ENCODE data around the gene COLEC11. TPM values are rescaled to one million over a fixed set of nuclear protein-coding genes. Genes with fewer than 3 reads are reported as not detected.

Gene COLEC11
- total and polyA plus RNA-seq, 12 donors = 16.8 to 155 (median 69.3) TPM

GRCh38 chr2:3628800-3629199 lies 33.9 kb downstream of the COLEC11 start:
- no peak for TF ChIP-seq POLR2A (IDR thresholded peaks at IDR 0.05)
- TF ChIP-seq, protein P1, sequence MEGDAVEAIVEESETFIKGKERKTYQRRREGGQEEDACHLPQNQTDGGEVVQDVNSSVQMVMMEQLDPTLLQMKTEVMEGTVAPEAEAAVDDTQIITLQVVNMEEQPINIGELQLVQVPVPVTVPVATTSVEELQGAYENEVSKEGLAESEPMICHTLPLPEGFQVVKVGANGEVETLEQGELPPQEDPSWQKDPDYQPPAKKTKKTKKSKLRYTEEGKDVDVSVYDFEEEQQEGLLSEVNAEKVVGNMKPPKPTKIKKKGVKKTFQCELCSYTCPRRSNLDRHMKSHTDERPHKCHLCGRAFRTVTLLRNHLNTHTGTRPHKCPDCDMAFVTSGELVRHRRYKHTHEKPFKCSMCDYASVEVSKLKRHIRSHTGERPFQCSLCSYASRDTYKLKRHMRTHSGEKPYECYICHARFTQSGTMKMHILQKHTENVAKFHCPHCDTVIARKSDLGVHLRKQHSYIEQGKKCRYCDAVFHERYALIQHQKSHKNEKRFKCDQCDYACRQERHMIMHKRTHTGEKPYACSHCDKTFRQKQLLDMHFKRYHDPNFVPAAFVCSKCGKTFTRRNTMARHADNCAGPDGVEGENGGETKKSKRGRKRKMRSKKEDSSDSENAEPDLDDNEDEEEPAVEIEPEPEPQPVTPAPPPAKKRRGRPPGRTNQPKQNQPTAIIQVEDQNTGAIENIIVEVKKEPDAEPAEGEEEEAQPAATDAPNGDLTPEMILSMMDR (IDR thresholded peaks at IDR 0.05) = no peak
- 66 to 83% (median 76%) methylated on average over 9 to 12 of the region's 12 CpGs for WGBS, 4 donors
- no peaks in the 10 kb centered on the region for H3K4me1 ChIP-seq (replicated peaks in 1 of 2)
- no peaks in the 10 kb centered on the region for H3K36me3 ChIP-seq (replicated peaks in 1 of 2)
- no peak overlapping the region for H3K4me3 ChIP-seq
- DNase-seq = peak in 3 of 7 donors; percentile 10 to 49 (median 17)
- intact Hi-C loops (cut with DNase I) = no loop called here
- no peaks in the 10 kb centered on the region for H3K9me3 ChIP-seq (replicated peaks in 1 of 3)
- H3K27ac ChIP-seq = peak overlapping the region in 1 of 5 donors; percentile 13
- no peaks in the 10 kb centered on the region for H3K27me3 ChIP-seq

- intact Hi-C loops (cut with DNase I) = no loop called here
- DNase-seq = peak in 5 of 7 donors; percentile 19 to 58 (median 45)
- Histone ChIP-seq H3K9me3 (replicated peaks in 1 of 3) (no peaks in the 10 kb centered on the region), H3K4me3 (no peak overlapping the region), H3K27me3 (no peaks in the 10 kb centered on the region), H3K36me3 (replicated peaks in 1 of 2) (no peaks in the 10 kb centered on the region), H3K27ac (peak overlapping the region in 1 of 5 donors; percentile 36), H3K4me1 (replicated peaks in 1 of 2) (no peaks in the 10 kb centered on the region)
- no peak for TF ChIP-seq POLR2A (IDR thresholded peaks at IDR 0.05)
- TF ChIP-seq, protein P1 (IDR thresholded peaks at IDR 0.05) = no peak
- WGBS, 4 donors = 42 to 63% (median 52%) methylated on average over 7 of the region's 7 CpGs
These were observed 35.7 kb downstream of the COLEC11 start for GRCh38 chr2:3630631-3631030.

- TF ChIP-seq, protein P1 (IDR thresholded peaks at IDR 0.05) = no peak
- TF ChIP-seq POLR2A (IDR thresholded peaks at IDR 0.05) = no peak
- intact Hi-C loops (cut with DNase I) = no loop called here
- Histone ChIP-seq H3K36me3 (replicated peaks in 1 of 2) (no peaks in the 10 kb centered on the region), H3K4me3 (no peak overlapping the region), H3K4me1 (replicated peaks in 1 of 2) (no peaks in the 10 kb centered on the region), H3K27me3 (no peaks in the 10 kb centered on the region), H3K9me3 (replicated peaks in 1 of 3) (no peaks in the 10 kb centered on the region), H3K27ac (no peak overlapping the region)
- WGBS, 4 donors = 68 to 82% (median 77%) methylated on average over 12 to 15 of the region's 15 CpGs
- DNase-seq = peak in 3 of 7 donors; percentile 10 to 25 (median 13)
These were observed 36.4 kb downstream of the COLEC11 start for GRCh38 chr2:3631161-3631850.

- intact Hi-C loops (cut with DNase I) = no loop called here
- Histone ChIP-seq H3K9me3 (replicated peaks in 1 of 3) (no peaks in the 10 kb centered on the region), H3K4me1 (replicated peaks in 1 of 2) (no peaks in the 10 kb centered on the region), H3K27me3 (no peaks in the 10 kb centered on the region), H3K4me3 (no peak overlapping the region), H3K36me3 (replicated peaks in 1 of 2) (no peaks in the 10 kb centered on the region), H3K27ac (no peak overlapping the region)
- peak in 3 of 7 donors; percentile 12 to 19 (median 15) for DNase-seq
- TF ChIP-seq, protein P1 (IDR thresholded peaks at IDR 0.05) = no peak
- no peak for TF ChIP-seq POLR2A (IDR thresholded peaks at IDR 0.05)
- 91 to 95% (median 93%) methylated on average over 17 to 26 of the region's 26 CpGs for WGBS, 4 donors
These were observed 37.1 kb downstream of the COLEC11 start for GRCh38 chr2:3631851-3632659.

Measured in adrenal gland (tissue), 12 donors.